ENCODE results near the gene CEP63. TPM values are rescaled to one million over a fixed set of nuclear protein-coding genes. Genes with fewer than 3 reads are reported as not detected.

Gene CEP63
- total and polyA plus RNA-seq, 2 experiments from 2014 or later, result 15.1 to 53.9 TPM

DNA sequence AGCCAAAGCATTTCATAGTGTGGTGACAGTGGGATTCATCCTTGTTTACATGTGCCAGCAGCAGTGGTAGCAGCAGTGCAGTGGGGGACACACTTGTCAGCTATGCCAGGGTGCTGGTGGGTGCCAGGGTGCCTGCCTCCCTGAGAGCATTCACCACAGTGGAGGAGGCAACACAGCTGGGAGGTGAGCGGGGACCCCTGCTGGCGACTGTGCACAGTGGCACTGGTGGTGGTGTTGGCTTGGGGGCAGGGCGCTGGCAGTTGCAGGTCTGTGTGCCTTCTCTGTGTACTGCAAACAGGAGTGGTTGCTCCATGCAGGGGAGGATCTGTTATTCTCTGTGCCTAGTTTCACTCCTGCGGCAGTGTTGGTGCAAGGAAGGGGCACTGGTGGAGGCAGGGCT, 41.2 kb downstream of the CEP63 start:
- Histone ChIP-seq H3K4me2 (no peak overlapping the region), H3F3A (replicated peaks; ENCODE audit: low read depth) (no peaks in the 10 kb centered on the region), H3K27ac (ENCODE audit: low read depth) (no peak overlapping the region), H3K36me3 (ENCODE audit: insufficient read depth) (peaks cover 4% of the 10 kb centered on the region; the same call in 1 of the 2 replicates), H3K27me3 (ENCODE audit: insufficient read depth) (no peaks in the 10 kb centered on the region), H2AFZ (no peak overlapping the region), H3K4me3 (no peak overlapping the region), H3K79me2 (replicated peaks; ENCODE audit: insufficient read depth) (peaks cover 30% of the 10 kb centered on the region), H4K20me1 (replicated peaks; ENCODE audit: insufficient read depth) (no peaks in the 10 kb centered on the region), H3K9me2 (ENCODE audit: insufficient read depth) (no peaks in the 10 kb centered on the region), H3K4me1 (ENCODE audit: insufficient read depth) (peaks cover 2% of the 10 kb centered on the region)
- Mint-ChIP-seq H3K27ac (peak overlapping the region; percentile 58), H3K4me1 (peaks cover 10% of the 10 kb centered on the region), H3K27me3 (ENCODE audit: insufficient read depth, low read depth, poor library complexity) (no peaks in the 10 kb centered on the region), H3K9me3 (peaks cover 37% of the 10 kb centered on the region), H3K36me3 (ENCODE audit: low read depth) (peaks cover 44% of the 10 kb centered on the region), H3K4me3 (no peak overlapping the region)
- peak; percentile 100 for ATAC-seq
- peak; percentile 73 for DNase-seq (ENCODE audit: low spot score)
- TF ChIP-seq POLR2AphosphoS5 (IDR thresholded peaks at IDR 0.05; ENCODE audit: low read depth), result no peak
- no peak for TF ChIP-seq JUNB (IDR thresholded peaks at IDR 0.05; ENCODE audit: unreplicated experiment)
- TF ChIP-seq, protein P1, sequence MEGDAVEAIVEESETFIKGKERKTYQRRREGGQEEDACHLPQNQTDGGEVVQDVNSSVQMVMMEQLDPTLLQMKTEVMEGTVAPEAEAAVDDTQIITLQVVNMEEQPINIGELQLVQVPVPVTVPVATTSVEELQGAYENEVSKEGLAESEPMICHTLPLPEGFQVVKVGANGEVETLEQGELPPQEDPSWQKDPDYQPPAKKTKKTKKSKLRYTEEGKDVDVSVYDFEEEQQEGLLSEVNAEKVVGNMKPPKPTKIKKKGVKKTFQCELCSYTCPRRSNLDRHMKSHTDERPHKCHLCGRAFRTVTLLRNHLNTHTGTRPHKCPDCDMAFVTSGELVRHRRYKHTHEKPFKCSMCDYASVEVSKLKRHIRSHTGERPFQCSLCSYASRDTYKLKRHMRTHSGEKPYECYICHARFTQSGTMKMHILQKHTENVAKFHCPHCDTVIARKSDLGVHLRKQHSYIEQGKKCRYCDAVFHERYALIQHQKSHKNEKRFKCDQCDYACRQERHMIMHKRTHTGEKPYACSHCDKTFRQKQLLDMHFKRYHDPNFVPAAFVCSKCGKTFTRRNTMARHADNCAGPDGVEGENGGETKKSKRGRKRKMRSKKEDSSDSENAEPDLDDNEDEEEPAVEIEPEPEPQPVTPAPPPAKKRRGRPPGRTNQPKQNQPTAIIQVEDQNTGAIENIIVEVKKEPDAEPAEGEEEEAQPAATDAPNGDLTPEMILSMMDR (conservative IDR thresholded peaks at IDR 0.05; ENCODE audit: low read depth in 2 of 2), result peak; percentile 64 to 88
- TF ChIP-seq, protein P2, sequence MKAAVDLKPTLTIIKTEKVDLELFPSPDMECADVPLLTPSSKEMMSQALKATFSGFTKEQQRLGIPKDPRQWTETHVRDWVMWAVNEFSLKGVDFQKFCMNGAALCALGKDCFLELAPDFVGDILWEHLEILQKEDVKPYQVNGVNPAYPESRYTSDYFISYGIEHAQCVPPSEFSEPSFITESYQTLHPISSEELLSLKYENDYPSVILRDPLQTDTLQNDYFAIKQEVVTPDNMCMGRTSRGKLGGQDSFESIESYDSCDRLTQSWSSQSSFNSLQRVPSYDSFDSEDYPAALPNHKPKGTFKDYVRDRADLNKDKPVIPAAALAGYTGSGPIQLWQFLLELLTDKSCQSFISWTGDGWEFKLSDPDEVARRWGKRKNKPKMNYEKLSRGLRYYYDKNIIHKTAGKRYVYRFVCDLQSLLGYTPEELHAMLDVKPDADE (IDR thresholded peaks at IDR 0.05), result no peak
- no peak for TF ChIP-seq ZNF331 (CRISPR knock-in tag; IDR thresholded peaks at IDR 0.05; ENCODE audit: low read depth)

DNA sequence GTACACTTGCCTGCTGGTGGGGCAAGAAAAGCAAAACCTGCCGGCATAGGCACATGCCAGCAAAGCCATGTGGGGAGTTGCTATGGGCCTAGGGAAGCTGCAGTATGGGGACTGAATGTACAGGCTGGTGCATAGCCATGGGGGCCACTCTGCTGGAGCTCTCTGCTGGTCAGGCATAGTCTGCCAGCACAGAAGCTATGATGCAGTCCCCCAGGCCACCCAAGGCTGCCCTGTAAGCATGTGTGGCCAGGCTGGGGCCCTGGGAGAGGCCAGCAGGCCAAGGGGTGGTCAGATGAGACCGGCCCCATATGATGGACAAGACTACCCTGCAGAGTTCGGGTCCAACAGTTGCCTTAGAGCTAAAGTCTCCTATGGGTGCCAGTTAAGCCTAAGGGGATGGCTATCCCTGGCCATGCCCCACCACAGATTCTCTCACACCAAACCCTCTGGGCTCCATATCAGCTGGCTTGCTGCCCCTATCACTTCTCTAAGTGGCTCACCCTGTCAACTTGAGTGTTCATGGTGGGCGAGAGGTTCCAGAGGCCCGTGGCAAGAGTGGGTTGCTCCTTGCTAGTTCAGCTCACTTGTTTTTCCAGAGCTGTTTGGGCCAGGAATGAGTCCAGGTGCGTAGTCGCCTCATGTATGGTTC, 41.8 kb downstream of the CEP63 start:
- no peaks in the 10 kb centered on the region for H3F3A ChIP-seq (replicated peaks; ENCODE audit: low read depth)
- TF ChIP-seq POLR2AphosphoS5 (IDR thresholded peaks at IDR 0.05; ENCODE audit: low read depth) (no peak), EZH2phosphoT487 (IDR thresholded peaks at IDR 0.05; ENCODE audit: unreplicated experiment) (no peak), NANOG (IDR thresholded peaks at IDR 0.05; ENCODE audit: borderline replicate concordance) (no peak)
- Mint-ChIP-seq H3K4me3 (no peak overlapping the region), H3K27ac (peak overlapping the region; percentile 58; the same call in 1 of the 2 replicates), H3K9me3 (peaks cover 32% of the 10 kb centered on the region), H3K4me1 (peaks cover 10% of the 10 kb centered on the region), H3K36me3 (ENCODE audit: low read depth) (peaks cover 39% of the 10 kb centered on the region), H3K27me3 (ENCODE audit: insufficient read depth, low read depth, poor library complexity) (no peaks in the 10 kb centered on the region)
- H3K27ac ChIP-seq (ENCODE audit: low read depth), result no peak overlapping the region
- peaks cover 8% of the 10 kb centered on the region for H3K4me1 ChIP-seq (ENCODE audit: insufficient read depth)
- peaks cover 4% of the 10 kb centered on the region; the same call in 1 of the 2 replicates for H3K36me3 ChIP-seq (ENCODE audit: insufficient read depth)
- H3K79me2 ChIP-seq (replicated peaks; ENCODE audit: insufficient read depth), result peaks cover 25% of the 10 kb centered on the region
- no peaks in the 10 kb centered on the region for H3K9me2 ChIP-seq (ENCODE audit: insufficient read depth)
- DNase-seq (ENCODE audit: low spot score) (no peak), ATAC-seq (no peak)
- no peaks in the 10 kb centered on the region for H3K27me3 ChIP-seq (ENCODE audit: insufficient read depth)
- H3K4me2 ChIP-seq, result no peak overlapping the region
- no peaks in the 10 kb centered on the region for H4K20me1 ChIP-seq (replicated peaks; ENCODE audit: insufficient read depth)
- H2AFZ ChIP-seq, result no peak overlapping the region
- no peak overlapping the region for H3K4me3 ChIP-seq
